H1 (cell line): ENCODE measurements around the gene SYK. TPM values are rescaled to one million over a fixed set of nuclear protein-coding genes. Genes with fewer than 3 reads are reported as not detected.

Experiments used
- EZH2 ChIP-seq: fragments of 200-600 bp; sonication (generic); IDR thresholded peaks from 2 replicates; pipeline ENCODE4 v1.7.1; 2012; ENCODE audit warnings: low read depth, mild to moderate bottlenecking, moderate library complexity, low read length, inconsistent platforms; ENCODE audit not compliant: severe bottlenecking
- JUND ChIP-seq: IDR thresholded peaks from 2 replicates; pipeline ENCODE4 v1.6.1; 2011; ENCODE audit warnings: mild to moderate bottlenecking, improper control_type of control experiment, low read length
- PHF8 ChIP-seq: fragments of 200-600 bp; sonication (generic); conservative IDR thresholded peaks from 2 replicates; pipeline ENCODE4 v1.7.1; 2012; ENCODE audit warnings: low read depth, mild to moderate bottlenecking, inconsistent platforms, low read length, moderate library complexity
- POLR2A ChIP-seq, 2 experiments: IDR thresholded peaks; 1 replicate in 1 of 2; 2 replicates in 1 of 2; pipeline ENCODE4 v1.6.1; 2011; ENCODE audit warnings: low read depth in 2 of 2, low read length in 2 of 2, mild to moderate bottlenecking in 2 of 2; ENCODE audit errors: control extremely low read depth in 1 of 2
- polyA plus RNA-seq, 7 experiments: library from polyadenylated mRNA; depleted of rRNA in 3 of 7; stranded (reverse) in 5 of 7; unstranded in 2 of 7; fragments of >200 nt in 5 of 7; fragments of 200-250 nt in 2 of 7; gene quantifications; 1 replicate in 5 of 7; 2 replicates in 1 of 7; 4 replicates in 1 of 7; pipeline versions ENCODE4 v1.2.1 to v1.2.3, GENCODE V29; 2011 to 2013; ENCODE audit warnings: missing spikeins in 2 of 7, mixed read lengths in 2 of 7
- total RNA-seq: library from RNA; stranded (reverse); fragmentation: NEBNext Ultra II Directional; extraction: Animal tissue kit (Norgen Biotek cat#: 25700); gene quantifications from 2 replicates; pipeline ENCODE4 v1.2.1, GENCODE V29; 2021
- TF ChIP-seq, protein P1 (sequence below): IDR thresholded peaks from 2 replicates; pipeline ENCODE4 v1.6.1; 2012; ENCODE audit warnings: low read length, inconsistent platforms

The SYK gene
- total and polyA plus RNA-seq, 2 of the 8 experiments (the other 6 are each of a cell fraction or from before 2014, with no cell fraction given) = 1.5 to 4.4 TPM

DNA sequence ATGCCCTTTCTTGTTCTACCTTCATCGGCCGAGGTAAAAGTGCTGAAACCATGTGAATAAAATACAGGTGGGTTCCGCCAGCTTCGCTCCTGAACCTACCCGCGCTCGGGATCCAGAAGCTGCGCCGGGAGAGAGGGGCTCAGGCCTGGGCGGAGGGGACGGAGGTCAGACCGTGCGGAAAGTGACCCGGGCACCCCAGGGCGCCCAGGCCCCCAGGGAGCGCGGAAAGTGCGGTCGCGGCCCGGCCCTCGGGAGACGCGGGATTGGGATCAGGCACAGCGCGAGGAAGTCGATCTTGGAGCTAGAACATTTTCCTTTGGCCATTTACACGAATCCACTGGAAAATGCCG lies 329 bp downstream of the SYK start (continued):
- TF ChIP-seq JUND (no peak), PHF8 (0 out of 2 replicates have a peak, but pooled peaks have one; percentile 18), POLR2A (IDR thresholded peaks at IDR 0.05; ENCODE audit: control extremely low read depth in 1 of 2, low read depth in 2 of 2, low read length in 2 of 2) (no peak), EZH2 (peak; percentile 28)
- TF ChIP-seq, protein P1, sequence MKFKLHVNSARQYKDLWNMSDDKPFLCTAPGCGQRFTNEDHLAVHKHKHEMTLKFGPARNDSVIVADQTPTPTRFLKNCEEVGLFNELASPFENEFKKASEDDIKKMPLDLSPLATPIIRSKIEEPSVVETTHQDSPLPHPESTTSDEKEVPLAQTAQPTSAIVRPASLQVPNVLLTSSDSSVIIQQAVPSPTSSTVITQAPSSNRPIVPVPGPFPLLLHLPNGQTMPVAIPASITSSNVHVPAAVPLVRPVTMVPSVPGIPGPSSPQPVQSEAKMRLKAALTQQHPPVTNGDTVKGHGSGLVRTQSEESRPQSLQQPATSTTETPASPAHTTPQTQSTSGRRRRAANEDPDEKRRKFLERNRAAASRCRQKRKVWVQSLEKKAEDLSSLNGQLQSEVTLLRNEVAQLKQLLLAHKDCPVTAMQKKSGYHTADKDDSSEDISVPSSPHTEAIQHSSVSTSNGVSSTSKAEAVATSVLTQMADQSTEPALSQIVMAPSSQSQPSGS = no peak
